ENCODE measurements around the gene HOXC12. TPM values are rescaled to one million over a fixed set of nuclear protein-coding genes. Genes with fewer than 3 reads are reported as not detected.

Gene HOXC12
- total RNA-seq, 2 experiments from 2014 or later: not detected

DNA sequence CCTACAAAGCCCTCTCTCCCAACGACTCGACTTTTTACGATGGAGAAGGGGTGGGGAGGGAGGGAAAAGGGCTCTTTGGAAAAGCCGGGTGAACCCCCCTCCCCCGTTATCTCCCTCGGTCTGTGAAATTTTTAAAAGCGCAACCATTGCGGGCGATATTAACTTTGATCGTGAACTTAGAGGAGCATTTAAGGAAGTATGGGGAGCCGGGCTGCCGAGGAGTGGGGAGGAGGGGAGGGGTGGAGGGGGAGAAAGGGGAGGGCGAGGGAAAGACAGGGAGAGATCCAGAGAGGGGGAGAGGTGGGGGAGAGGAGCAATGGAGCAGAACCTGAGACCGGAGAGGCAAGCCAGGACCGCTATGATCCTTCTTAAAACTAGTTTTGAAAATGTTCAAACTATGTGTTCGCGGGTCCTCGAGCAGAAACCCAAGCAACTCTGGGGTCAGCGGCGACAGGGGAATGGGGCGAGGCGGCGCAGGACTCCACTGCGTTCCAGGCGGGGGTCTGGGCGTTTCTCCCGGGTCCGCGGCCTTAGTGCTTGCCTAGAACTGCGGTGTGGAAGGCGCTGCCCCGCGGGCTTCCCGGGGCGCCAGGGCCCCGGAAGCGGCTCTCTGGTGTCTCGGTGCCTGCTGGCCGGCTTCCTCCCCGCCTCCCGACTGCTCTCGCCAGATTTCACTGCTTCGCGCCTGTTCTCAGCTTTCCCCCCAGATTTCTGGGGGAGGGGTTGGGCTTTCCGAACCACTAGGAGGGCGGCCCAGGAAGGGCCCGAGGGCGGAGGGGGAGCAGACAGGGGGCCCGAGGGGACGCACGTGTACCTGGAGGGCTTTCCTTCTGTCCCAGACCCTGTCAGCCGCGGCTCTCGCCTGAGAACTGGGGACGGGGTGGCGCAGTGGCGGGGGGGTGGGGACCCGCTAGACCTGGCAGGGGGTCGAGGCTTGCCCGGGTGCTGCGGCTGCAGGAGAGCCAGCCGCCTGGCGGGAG is 19.7 kb downstream of the HOXC12 start, which contains the start of gene HOTAIR:
HOTAIR (minus strand) TSS at position 871 of the 980 bp plus-strand sequence.
- ChIA-PET POLR2A (no interaction called here), CTCF (no interaction called here)
- H3K27me3 Mint-ChIP-seq: peaks cover 91% of the 10 kb centered on the region
- no peaks in the 10 kb centered on the region for H3K9me3 Mint-ChIP-seq
- no peak for DNase-seq
- peak within 1 kb of the TSS; percentile 68 for H3K27ac Mint-ChIP-seq
- peak within 1 kb of the TSS; percentile 27 for H3K4me3 Mint-ChIP-seq
- H3K4me1 Mint-ChIP-seq: peaks cover 10% of the 10 kb centered on the region
- H3K36me3 Mint-ChIP-seq (ENCODE audit: low read depth): peaks cover 12% of the 10 kb centered on the region

DNA sequence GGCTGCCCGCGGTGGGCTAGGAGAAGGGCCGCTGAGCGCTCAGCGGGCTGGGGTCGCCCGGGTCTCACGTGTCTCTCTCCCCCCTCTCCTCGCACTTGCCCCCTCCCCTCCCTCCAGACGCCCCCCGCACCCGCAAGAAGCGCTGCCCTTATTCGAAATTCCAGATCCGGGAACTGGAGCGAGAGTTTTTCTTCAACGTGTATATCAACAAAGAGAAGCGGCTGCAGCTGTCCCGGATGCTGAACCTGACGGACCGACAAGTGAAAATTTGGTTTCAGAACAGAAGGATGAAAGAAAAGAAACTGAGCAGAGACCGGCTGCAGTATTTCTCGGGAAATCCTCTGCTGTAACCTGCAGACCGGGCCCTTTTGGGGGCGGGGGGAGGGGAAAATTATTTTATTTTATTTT is 20.4 kb downstream of the HOXC12 start:
- no peak overlapping the region for H3K4me3 Mint-ChIP-seq
- CTCF ChIA-PET: no interaction called here
- DNase-seq: no peak
- POLR2A ChIA-PET: no interaction called here
- H3K4me1 Mint-ChIP-seq: peaks cover 10% of the 10 kb centered on the region
- peaks cover 92% of the 10 kb centered on the region for H3K27me3 Mint-ChIP-seq
- no peaks in the 10 kb centered on the region for H3K9me3 Mint-ChIP-seq
- H3K36me3 Mint-ChIP-seq (ENCODE audit: low read depth): peaks cover 12% of the 10 kb centered on the region
- no peak overlapping the region for H3K27ac Mint-ChIP-seq

DNA sequence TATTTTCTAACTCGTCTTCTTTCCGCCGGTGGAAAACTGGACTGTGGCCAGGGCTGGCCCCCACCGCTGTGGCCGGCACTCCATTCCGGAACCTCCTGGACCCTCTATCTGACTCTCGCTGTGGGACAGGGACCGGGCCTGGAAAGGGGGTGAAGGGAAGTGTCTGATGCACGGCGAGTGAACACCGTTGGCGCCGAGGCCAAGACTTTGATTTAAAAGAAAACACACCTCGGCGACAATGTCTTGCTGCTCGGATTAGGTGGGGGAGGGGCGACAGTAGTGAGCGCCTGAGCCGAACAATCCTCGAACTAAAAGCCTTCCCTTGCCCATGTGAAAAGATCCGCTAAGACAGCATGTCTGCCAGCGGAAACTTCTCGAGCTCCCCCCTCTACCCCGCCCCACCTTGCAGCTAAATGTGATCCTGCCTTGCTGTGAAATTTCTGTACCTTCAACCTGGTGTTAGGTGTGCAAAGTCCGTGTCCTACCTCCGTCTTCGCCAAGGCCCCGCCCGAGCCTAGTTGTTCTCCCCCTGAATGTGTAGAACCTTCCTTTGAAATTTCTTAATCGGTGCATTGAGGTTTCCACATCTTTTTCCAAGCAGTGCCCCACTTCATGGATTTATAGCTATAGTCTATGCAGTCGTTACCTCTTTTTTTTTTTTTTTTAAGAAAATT is 20.9 kb downstream of the HOXC12 start:
- Mint-ChIP-seq H3K4me3 (peak overlapping the region; percentile 27), H3K27me3 (peaks cover 92% of the 10 kb centered on the region), H3K27ac (peak overlapping the region; percentile 68), H3K9me3 (no peaks in the 10 kb centered on the region), H3K4me1 (peaks cover 10% of the 10 kb centered on the region), H3K36me3 (ENCODE audit: low read depth) (peaks cover 12% of the 10 kb centered on the region)
- CTCF ChIA-PET: no interaction called here
- DNase-seq: no peak
- POLR2A ChIA-PET: no interaction called here

DNA sequence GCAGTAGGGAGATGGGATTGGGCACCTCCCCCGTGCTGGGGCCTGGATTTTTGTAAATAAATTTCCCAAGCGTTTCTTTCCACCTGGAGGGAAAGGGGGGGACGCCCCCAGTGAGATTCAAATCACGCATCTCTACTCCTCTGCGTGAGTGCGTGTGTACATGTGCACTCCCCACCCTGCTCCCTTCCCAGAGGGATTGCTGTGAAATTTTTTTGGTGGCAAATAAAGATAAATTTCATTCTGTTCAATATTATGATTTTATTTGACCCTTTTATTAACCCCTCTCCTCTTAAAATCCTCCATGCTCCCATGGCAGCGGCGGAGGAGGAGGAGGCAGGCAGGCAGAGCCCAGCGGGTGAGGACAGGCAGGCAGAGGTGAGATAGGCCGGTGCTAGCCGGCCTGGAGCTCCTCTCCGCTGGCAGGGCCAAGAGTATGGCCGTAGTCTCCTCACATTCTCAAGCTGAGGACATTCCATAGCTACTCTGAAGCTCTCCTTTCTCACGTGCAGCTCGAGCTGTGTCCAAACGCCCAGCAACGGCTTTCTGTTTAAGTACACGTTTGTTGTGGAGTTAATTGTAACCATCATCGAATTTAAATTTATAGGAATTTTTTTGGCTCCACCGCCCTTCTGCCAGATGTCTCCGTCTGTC is 21.6 kb downstream of the HOXC12 start:
- Mint-ChIP-seq H3K27ac (no peak overlapping the region), H3K27me3 (peaks cover 92% of the 10 kb centered on the region), H3K9me3 (no peaks in the 10 kb centered on the region), H3K4me1 (peaks cover 10% of the 10 kb centered on the region), H3K4me3 (no peak overlapping the region), H3K36me3 (ENCODE audit: low read depth) (peaks cover 12% of the 10 kb centered on the region)
- ChIA-PET POLR2A (no interaction called here), CTCF (interaction anchor here (0.7 kb wide), 1 partner anchor 26 kb away, joined by 3 read pairs; no protein-coding TSS in a partner anchor)
- DNase-seq: no peak

DNA sequence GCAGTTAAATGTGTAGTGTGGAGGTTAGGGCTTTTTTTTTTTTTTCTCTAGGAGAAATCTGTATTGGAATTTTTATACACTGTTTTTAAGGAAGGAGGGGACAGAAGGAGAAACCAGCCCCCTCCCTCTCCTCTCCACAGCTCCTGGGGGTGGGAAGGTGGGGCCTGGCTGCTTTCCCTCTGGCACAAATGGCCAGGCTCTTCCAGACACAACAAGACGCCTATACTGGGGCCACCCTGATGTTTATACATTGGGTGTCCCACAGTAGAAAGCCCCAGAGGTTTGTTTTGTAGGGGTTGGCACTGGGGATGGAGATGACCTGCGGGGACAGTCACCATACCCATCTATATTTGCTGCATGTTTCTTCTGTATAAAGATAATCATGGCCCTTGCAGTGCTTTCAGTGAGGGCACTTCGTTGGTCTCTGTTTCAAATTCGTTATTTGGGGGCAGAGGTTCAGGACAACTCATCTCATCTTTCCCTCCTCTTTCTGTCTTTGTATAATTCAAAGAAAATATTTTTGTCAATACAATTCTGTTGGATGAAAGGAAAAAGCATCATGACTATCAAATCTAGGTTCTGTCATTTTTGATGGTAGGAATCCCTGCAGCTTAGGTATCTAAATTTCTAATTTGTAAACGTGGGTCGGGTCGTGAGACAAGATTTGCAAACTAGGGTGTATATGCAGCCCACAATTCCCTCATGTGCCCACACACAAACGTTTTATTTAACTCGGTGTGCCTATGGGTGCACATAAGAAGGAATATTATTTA is 22.3 kb downstream of the HOXC12 start:
- Mint-ChIP-seq H3K27ac (no peak overlapping the region), H3K4me1 (peaks cover 10% of the 10 kb centered on the region), H3K9me3 (no peaks in the 10 kb centered on the region), H3K36me3 (ENCODE audit: low read depth) (peaks cover 12% of the 10 kb centered on the region), H3K27me3 (peaks cover 92% of the 10 kb centered on the region), H3K4me3 (no peak overlapping the region)
- ChIA-PET CTCF (interaction anchor here (0.7 kb wide), 1 partner anchor 26 kb away, joined by 3 read pairs; no protein-coding TSS in a partner anchor), POLR2A (no interaction called here)
- DNase-seq: no peak

DNA sequence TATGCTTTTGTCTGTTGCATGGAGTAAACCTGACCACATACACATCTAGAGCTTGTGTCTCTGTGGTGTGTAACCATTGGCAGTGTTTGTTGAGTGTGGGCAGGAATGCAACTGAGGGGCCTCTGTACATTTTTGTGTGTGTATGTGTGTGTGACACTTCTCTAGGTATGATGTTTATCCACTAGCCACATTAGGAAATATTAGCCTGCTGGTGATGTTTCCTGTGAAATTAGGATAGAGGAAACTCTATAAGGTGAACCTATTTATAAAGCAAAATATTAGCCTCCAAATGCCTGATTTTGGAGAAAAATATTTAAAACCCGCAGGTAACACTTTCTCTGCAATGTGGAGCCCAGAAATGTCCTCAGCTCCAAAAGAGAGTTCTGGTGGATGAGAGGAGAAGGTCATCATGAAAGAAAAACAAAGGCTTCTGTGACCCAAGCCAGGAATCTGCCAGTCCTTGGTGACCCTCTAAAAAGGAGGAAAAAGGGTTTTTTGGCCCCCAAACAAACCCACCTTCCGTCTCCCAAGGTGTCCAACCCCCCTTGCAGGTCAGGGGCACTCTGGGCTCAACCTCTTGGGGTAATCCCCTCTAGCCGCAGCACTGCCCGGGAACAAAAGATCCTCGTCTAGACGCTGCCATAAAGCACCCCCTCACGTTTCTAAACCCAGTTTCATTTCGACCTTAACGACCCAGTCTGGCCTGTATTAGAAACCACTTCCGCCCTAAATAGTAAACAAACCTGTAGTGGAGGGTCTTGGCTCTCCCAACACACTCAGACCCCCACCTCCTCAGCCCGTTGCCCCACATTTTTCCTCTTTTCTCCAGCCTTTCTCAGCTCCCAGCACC is 23.1 kb downstream of the HOXC12 start:
- POLR2A ChIA-PET: no interaction called here
- Mint-ChIP-seq H3K4me3 (no peak overlapping the region), H3K4me1 (peaks cover 10% of the 10 kb centered on the region), H3K9me3 (no peaks in the 10 kb centered on the region), H3K36me3 (ENCODE audit: low read depth) (peaks cover 12% of the 10 kb centered on the region), H3K27me3 (peaks cover 92% of the 10 kb centered on the region), H3K27ac (no peak overlapping the region)
- DNase-seq: no peak
- CTCF ChIA-PET: no interaction called here

DNA sequence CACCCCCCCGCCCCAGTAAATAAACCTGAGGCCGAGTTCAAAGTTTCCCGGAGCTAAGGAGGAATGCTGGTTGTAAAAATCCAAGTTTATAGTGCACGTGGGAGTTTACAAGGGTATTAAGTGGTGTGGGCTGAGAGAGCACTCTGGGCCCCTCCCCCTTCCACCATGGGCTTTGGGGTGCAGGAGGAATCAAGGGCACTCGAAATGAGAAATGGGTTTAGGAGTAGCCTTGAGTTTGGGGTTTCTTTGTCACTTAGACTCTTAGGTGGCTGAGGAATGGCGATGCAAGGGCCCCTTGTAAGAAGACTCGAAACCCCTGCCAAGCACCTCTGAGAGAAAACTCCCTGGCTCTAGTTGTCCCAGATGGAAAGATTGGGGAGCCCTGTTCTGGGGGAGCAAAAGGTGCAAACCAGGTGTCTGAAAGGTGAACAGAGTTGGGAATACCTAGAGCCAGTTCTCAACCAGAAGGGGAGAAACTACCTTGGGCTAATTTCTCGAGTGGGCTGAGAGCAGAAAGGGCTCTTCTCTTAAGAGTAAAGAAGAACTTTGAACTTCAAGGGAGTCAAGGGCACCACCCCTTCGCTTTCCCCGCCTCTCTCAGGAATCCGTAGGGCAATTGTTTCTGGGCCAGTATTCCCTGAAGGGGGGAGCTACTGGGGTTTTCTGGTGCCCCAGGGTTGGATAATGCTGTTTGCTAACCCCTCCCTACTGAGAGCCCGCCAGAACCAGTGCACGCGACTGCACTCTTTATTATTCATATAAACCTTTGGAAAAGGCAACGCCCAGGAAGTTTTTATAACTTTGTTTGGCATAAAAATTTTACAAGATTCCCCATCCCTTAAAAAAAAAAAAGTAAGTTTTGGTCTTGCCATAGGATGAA is 24.0 kb downstream of the HOXC12 start:
- DNase-seq: no peak
- peaks cover 6% of the 10 kb centered on the region for H3K36me3 Mint-ChIP-seq (ENCODE audit: low read depth)
- H3K4me1 Mint-ChIP-seq: peaks cover 7% of the 10 kb centered on the region
- ChIA-PET CTCF (no interaction called here), POLR2A (no interaction called here)
- H3K9me3 Mint-ChIP-seq: no peaks in the 10 kb centered on the region
- H3K27ac Mint-ChIP-seq: no peak overlapping the region
- H3K27me3 Mint-ChIP-seq: peaks cover 94% of the 10 kb centered on the region
- H3K4me3 Mint-ChIP-seq: no peak overlapping the region

DNA sequence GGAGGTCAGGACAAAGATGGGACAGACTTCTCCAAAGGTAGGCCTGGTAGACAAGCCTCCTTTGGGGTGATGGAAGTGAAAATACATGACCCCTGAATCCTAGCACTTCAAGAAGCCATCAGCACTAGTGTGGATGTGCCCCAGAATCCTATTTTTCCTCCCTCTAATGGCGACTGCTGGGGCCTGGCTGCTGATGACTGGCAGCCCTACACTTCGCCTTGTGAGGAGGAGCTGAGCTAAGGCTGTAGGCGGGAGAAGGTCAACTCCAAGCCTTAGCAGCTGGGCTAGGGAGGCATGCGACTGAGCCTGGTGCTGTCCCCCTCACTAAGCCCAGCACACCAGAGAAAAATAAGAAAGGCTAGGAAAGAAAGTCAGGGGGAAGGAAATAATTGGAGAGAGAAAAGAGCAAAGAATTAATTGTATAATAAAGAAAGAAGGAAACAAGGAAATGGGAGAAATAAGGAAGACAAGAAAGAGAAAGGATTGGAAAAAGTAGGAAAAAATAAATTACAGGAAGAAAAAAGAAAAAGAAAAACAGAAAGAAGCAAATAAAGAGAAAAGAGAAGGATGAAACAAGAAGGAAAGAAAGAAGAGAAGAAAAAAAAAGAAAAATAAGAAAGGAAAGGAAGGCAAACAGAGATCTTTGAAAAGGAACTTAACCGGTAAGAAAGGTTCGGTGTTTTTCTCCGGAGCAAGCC is 25.6 kb downstream of the HOXC12 start:
- Mint-ChIP-seq H3K27me3 (peaks cover 96% of the 10 kb centered on the region), H3K4me1 (peaks cover 9% of the 10 kb centered on the region), H3K9me3 (no peaks in the 10 kb centered on the region), H3K27ac (no peak overlapping the region), H3K4me3 (no peak overlapping the region), H3K36me3 (ENCODE audit: low read depth) (peaks cover 10% of the 10 kb centered on the region)
- no peak for DNase-seq
- CTCF ChIA-PET: interaction anchor here (1.5 kb wide), 1 partner anchor 222 kb away, joined by 3 read pairs; no protein-coding TSS in a partner anchor
- POLR2A ChIA-PET: interaction anchor here (1.3 kb wide), 1 partner anchor 45 kb away, joined by 3 read pairs; no protein-coding TSS in a partner anchor

DNA sequence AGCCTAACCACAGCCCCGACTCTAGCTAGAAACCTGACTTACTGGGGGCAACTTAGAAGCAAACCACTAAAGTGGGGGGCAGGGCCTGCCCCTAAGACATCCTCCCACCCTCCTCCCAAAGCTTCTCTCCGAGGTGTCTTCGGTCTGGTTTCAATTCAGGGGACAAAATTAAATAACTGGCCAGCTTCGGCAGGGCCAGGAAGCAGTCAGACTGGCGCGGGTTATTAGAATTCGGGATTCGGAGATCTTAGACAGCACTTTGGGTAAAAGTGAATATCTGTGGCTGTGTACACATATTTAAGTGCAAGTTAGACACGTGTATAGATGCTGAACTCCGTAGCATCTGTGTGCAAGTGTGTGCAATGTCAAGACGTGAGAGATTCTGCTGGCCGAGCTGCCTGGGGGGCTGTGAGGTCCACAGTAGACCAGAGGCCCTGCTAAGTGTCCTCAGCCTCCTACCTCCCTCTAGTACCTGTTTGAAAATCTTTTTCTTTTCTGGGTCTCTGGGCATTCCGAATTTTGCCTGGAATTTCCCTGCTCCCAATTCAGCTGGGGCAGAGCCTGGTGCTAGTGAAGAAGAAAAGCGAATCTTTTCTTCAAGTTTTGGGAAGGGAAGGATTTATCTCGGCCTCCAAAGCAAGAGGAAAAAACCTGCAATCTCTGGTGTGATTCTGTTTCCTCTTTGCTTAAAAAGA is 26.2 kb downstream of the HOXC12 start:
- DNase-seq: no peak
- Mint-ChIP-seq H3K27me3 (peaks cover 95% of the 10 kb centered on the region), H3K9me3 (no peaks in the 10 kb centered on the region), H3K27ac (no peak overlapping the region), H3K4me1 (peaks cover 10% of the 10 kb centered on the region), H3K4me3 (no peak overlapping the region), H3K36me3 (ENCODE audit: low read depth) (peaks cover 4% of the 10 kb centered on the region)
- POLR2A ChIA-PET: interaction anchor here (1.3 to 1.5 kb wide), 2 partner anchors 27 to 44 kb away, joined by 3 read pairs; partner anchors contain the start of gene HOXC12
- CTCF ChIA-PET: interaction anchor here (1.5 kb wide), 1 partner anchor 221 kb away, joined by 3 read pairs; no protein-coding TSS in a partner anchor

All from activated CD4-positive, alpha-beta memory T cell treated with anti-CD3 and anti-CD28 coated beads, Interleukin-2, amount 10 ng/mL, durations not matched to agents 7 days and 5 days (primary cell).